22Rv1 (cell line): Measurements from ENCODE around the gene ADGRA1.

Source experiments
- CTCF ChIP-seq: fragments of 450-650 bp; IDR thresholded peaks from 2 replicates; pipeline ENCODE4 v1.5.1; 2017; ENCODE audit warnings: mild to moderate bottlenecking
- ZFX ChIP-seq: fragments of 450-650 bp; IDR thresholded peaks from 2 replicates; pipeline ENCODE4 v1.6.1; 2017; ENCODE audit warnings: antibody characterized with exemption, borderline replicate concordance

GRCh38 chr10:133097418-133097817 lies 9.7 kb downstream of the ADGRA1 start:
- TF ChIP-seq CTCF: no peak
- TF ChIP-seq ZFX: no peak
